K562 (cell line): ENCODE results near the gene SIRT7. TPM values are rescaled to one million over a fixed set of nuclear protein-coding genes. Genes with fewer than 3 reads are reported as not detected.

ENCODE experiments used
- ATF7 ChIP-seq: fragments of 450-650 bp; IDR thresholded peaks from 2 replicates; pipeline ENCODE4 v1.7.1; 2014; ENCODE audit warnings: mild to moderate bottlenecking, moderate library complexity
- CAMTA2 ChIP-seq: fragments of 250-450 bp; sonication (Bioruptor Pico); conservative IDR thresholded peaks from 2 replicates; pipeline ENCODE4 v1.5.1; 2022
- CHD4 ChIP-seq: fragments of 200-600 bp; sonication (generic); IDR thresholded peaks from 3 replicates; pipeline ENCODE4 v1.6.1; 2012; ENCODE audit warnings: low read depth, mild to moderate bottlenecking, mixed read lengths, low read length, inconsistent platforms; ENCODE audit not compliant: insufficient read depth, insufficient replicate concordance, poor library complexity, severe bottlenecking
- CREB1 ChIP-seq, 2 experiments: sonication (generic) in 1 of 2; formaldehyde crosslinking in 1 of 2; IDR thresholded peaks; 2 replicates each; pipeline versions ENCODE4 v1.6.1 to v1.8.0; 2012 to 2022; ENCODE audit warnings: inconsistent platforms in 1 of 2, mild to moderate bottlenecking in 1 of 2, missing genetic modification reagents in 1 of 2, moderate library complexity in 1 of 2
- ELK1 ChIP-seq: sonication (generic); formaldehyde crosslinking; IDR thresholded peaks from 2 replicates; pipeline ENCODE4 v1.8.1; 2022; ENCODE audit warnings: missing genetic modification reagents
- GMEB1 ChIP-seq: fragments of 250-450 bp; sonication (Bioruptor Pico); IDR thresholded peaks from 2 replicates; pipeline ENCODE4 v1.4.0; 2020; ENCODE audit warnings: mild to moderate bottlenecking
- KAT7 ChIP-seq: sonication (generic); formaldehyde crosslinking; IDR thresholded peaks from 2 replicates; pipeline ENCODE4 v1.8.0; 2022; ENCODE audit warnings: missing genetic modification reagents, mild to moderate bottlenecking, borderline replicate concordance
- MEF2D ChIP-seq: conservative IDR thresholded peaks from 2 replicates; pipeline ENCODE4 v1.6.1; 2016; ENCODE audit warnings: low read depth, missing genetic modification characterization, missing compliant biosample characterization
- NFYB ChIP-seq: IDR thresholded peaks from 2 replicates; pipeline ENCODE4 v1.6.1; 2011; ENCODE audit warnings: mild to moderate bottlenecking, moderate library complexity; ENCODE audit not compliant: insufficient read length; ENCODE audit errors: extremely low read depth
- SIN3A ChIP-seq, 2 experiments: fragments of 150-350 bp in 1 of 2; IDR thresholded peaks; 2 replicates each; pipeline ENCODE4 v1.6.1; 2011 to 2016; ENCODE audit warnings: borderline replicate concordance in 2 of 2, low read depth in 2 of 2, low read length in 2 of 2, mild to moderate bottlenecking in 2 of 2, moderate library complexity in 2 of 2; ENCODE audit not compliant: control insufficient read depth in 1 of 2
- SIX5 ChIP-seq, 2 experiments: IDR thresholded peaks; 2 replicates each; pipeline ENCODE4 v1.6.1; 2011; ENCODE audit warnings: low read length in 2 of 2, borderline replicate concordance in 1 of 2, low read depth in 1 of 2, mild to moderate bottlenecking in 1 of 2, moderate library complexity in 1 of 2; ENCODE audit not compliant: insufficient read depth in 1 of 2
- SUPT5H ChIP-seq: fragments of 450-650 bp; IDR thresholded peaks from 2 replicates; pipeline ENCODE4 v1.6.1; 2016
- TARDBP ChIP-seq: fragments of 450-650 bp; IDR thresholded peaks from 2 replicates; pipeline ENCODE4 v1.6.1; 2016
- TBL1XR1 ChIP-seq, 2 experiments: IDR thresholded peaks; 2 replicates each; pipeline ENCODE4 v1.6.1; 2012; ENCODE audit warnings: improper control_type of control experiment in 2 of 2, low read length in 2 of 2, mild to moderate bottlenecking in 1 of 2
- TEAD1 ChIP-seq, 2 experiments: fragments of 450-650 bp in 1 of 2; sonication (generic) in 1 of 2; formaldehyde crosslinking; IDR thresholded peaks; 2 replicates each; pipeline versions ENCODE4 v1.4.0 to v1.8.0; 2020 to 2022; ENCODE audit warnings: mild to moderate bottlenecking in 2 of 2, missing genetic modification reagents in 1 of 2
- U2AF1 ChIP-seq: fragments of 200-400 bp; formaldehyde crosslinking; optimal IDR thresholded peaks from 2 replicates; pipeline ENCODE3; 2017; ENCODE audit warnings: mild to moderate bottlenecking, low read depth, low read length, moderate library complexity
- ZBTB33 ChIP-seq: sonication (generic); formaldehyde crosslinking; IDR thresholded peaks from 2 replicates; pipeline ENCODE4 v1.8.1; 2023; ENCODE audit warnings: mild to moderate bottlenecking, missing genetic modification reagents
- ZFPM2 ChIP-seq: fragments of 250-450 bp; sonication (Bioruptor Pico); IDR thresholded peaks from 2 replicates; pipeline ENCODE4 v1.5.1; 2022; ENCODE audit warnings: mild to moderate bottlenecking
- polyA plus RNA-seq, 8 experiments: library from polyadenylated mRNA; depleted of rRNA in 4 of 8; stranded (reverse) in 5 of 8; unstranded in 3 of 8; fragments of >200 nt; fragmentation: Nextera tagmentation in 2 of 8; fragmentation: Illumina TruSeq in 1 of 8; extraction: Ambion mirVana in 2 of 8; extraction: Trizol in 1 of 8; gene quantifications; 2 replicates each; pipeline versions ENCODE4 v1.2.1 to v1.2.3, GENCODE V29; 2011 to 2014; ENCODE audit warnings: inconsistent platforms in 1 of 8, missing spikeins in 1 of 8
- total RNA-seq, 7 experiments: library from RNA; depleted of rRNA in 6 of 7; stranded (reverse); fragments of >200 nt in 6 of 7; fragmentation: Illumina TruSeq in 2 of 7; extraction: Trizol in 2 of 7; gene quantifications; 2 replicates each; pipeline versions ENCODE4 v1.2.1 to v1.2.3, GENCODE V29; 2011 to 2021; ENCODE audit warnings: low replicate concordance in 1 of 7
- TF ChIP-seq, protein P1 (sequence below): fragments of 250-450 bp; sonication (Bioruptor Pico); IDR thresholded peaks from 2 replicates; pipeline ENCODE4 v1.8.0; 2021; ENCODE audit warnings: borderline replicate concordance, mild to moderate bottlenecking, moderate library complexity; ENCODE audit not compliant: poor library complexity, severe bottlenecking
- TF ChIP-seq, protein P2 (sequence below): fragments of 250-450 bp; sonication (Bioruptor Pico); IDR thresholded peaks from 2 replicates; pipeline ENCODE4 v1.5.0; 2020; ENCODE audit warnings: mild to moderate bottlenecking, borderline replicate concordance

SIRT7 gene
- total and polyA plus RNA-seq, 9 of the 15 experiments (the other 6 are each of a cell fraction or from before 2014, with no cell fraction given): 1.6 to 54.8 (median 20.3) TPM

DNA sequence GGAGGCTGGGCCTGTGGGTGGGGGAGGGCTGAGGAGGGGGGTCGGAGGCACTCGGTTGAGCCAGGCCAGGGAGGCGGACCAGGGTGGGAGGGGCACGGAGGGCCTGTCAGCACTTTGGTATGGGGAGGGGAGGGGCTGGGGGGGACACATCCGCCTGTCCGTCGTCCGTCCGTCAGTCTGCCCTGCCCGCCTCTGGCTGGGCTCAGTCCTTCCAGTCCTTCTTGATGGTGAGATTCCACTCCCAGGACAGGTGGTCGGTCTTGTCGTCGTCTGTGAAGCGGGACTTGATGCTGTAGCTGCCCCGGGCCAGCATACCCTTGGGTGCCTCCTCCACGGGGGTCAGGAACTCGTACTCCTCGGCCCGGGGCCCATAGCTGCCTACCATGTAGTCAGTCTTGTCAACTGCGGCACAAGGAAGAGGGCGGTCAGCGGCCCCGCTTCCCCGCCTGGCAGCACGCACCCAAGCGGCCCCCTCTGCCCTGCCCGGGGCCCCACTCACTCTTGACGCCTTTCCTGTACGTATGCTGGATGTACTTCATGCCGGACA, 49.2 kb downstream of the SIRT7 start (continued):
- TF ChIP-seq, protein P1, sequence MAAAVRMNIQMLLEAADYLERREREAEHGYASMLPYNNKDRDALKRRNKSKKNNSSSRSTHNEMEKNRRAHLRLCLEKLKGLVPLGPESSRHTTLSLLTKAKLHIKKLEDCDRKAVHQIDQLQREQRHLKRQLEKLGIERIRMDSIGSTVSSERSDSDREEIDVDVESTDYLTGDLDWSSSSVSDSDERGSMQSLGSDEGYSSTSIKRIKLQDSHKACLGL: no peak
- TF ChIP-seq SUPT5H (no peak), KAT7 (CRISPR knock-in tag) (no peak), TEAD1 (CRISPR knock-in tag; IDR thresholded peaks at IDR 0.05) (peak in 1 of 2 experiments; percentile 49; a peak in 1 of 4 replicates), CHD4 (no peak), MEF2D (tag) (no peak), ATF7 (no peak), TARDBP (no peak), ZBTB33 (peak; percentile 84; the same call in 1 of the 2 replicates), NFYB (no peak), U2AF1 (no peak), TBL1XR1 (IDR thresholded peaks at IDR 0.05; ENCODE audit: low read length in 2 of 2) (no peak), CREB1 (IDR thresholded peaks at IDR 0.05) (no peak), CREB1 (CRISPR knock-in tag; IDR thresholded peaks at IDR 0.05) (no peak), ELK1 (CRISPR knock-in tag) (no peak), SIX5 (IDR thresholded peaks at IDR 0.05; ENCODE audit: borderline replicate concordance in 1 of 2, insufficient read depth in 1 of 2, low read depth in 1 of 2, low read length in 2 of 2) (no peak), ZFPM2 (CRISPR knock-in tag) (no peak), SIN3A (IDR thresholded peaks at IDR 0.05; ENCODE audit: borderline replicate concordance in 2 of 2, control insufficient read depth in 1 of 2, low read depth in 2 of 2, low read length in 2 of 2) (no peak), GMEB1 (CRISPR knock-in tag) (no peak), CAMTA2 (CRISPR knock-in tag) (no peak)
- TF ChIP-seq, protein P2, sequence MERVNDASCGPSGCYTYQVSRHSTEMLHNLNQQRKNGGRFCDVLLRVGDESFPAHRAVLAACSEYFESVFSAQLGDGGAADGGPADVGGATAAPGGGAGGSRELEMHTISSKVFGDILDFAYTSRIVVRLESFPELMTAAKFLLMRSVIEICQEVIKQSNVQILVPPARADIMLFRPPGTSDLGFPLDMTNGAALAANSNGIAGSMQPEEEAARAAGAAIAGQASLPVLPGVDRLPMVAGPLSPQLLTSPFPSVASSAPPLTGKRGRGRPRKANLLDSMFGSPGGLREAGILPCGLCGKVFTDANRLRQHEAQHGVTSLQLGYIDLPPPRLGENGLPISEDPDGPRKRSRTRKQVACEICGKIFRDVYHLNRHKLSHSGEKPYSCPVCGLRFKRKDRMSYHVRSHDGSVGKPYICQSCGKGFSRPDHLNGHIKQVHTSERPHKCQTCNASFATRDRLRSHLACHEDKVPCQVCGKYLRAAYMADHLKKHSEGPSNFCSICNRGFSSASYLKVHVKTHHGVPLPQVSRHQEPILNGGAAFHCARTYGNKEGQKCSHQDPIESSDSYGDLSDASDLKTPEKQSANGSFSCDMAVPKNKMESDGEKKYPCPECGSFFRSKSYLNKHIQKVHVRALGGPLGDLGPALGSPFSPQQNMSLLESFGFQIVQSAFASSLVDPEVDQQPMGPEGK (CRISPR knock-in tag): no peak
